PC-9 (cell line): Measurements from ENCODE around the gene PRAF2.

Experiments used
- CTCF ChIP-seq: fragments of 200-600 bp; sonication (generic); conservative IDR thresholded peaks from 2 replicates; pipeline ENCODE4 v1.6.1; 2017; ENCODE audit warnings: mixed run types, antibody characterized with exemption, mild to moderate bottlenecking, moderate library complexity
- EZH2 ChIP-seq: fragments of 200-600 bp; sonication (generic); IDR thresholded peaks from 2 replicates; pipeline ENCODE4 v1.8.0; 2017; ENCODE audit warnings: antibody characterized with exemption, low read depth

GRCh38 chrX:49029876-49030275 lies 43.9 kb downstream of the PRAF2 start:
- TF ChIP-seq CTCF: no peak
- no peak for TF ChIP-seq EZH2
